NOMO-1 treated with dmso at 0.1 percent for 144 hours (cell line): ENCODE measurements around the gene HDGF.
A peak's percentile ranks its signal among the peaks of the same experiment; 100 is the strongest.
"Not testable (repeated sequence)": the region's sequence is repeated elsewhere in the genome, so short reads cannot be mapped to it uniquely, and the experiment has no call there.

Experiments used
- DNase-seq: peaks from one replicate; lab custom pipeline; 2025; ENCODE audit not compliant: unreplicated experiment; lab: John Stamatoyannopoulos, UW

Gene HDGF

GRCh38 chr1:156767101-156767878 is 15.8 kb upstream of the HDGF start, which contains the start of gene PRCC:
TSS of gene PRCC (plus strand) at chr1:156767535. CDS start at chr1:156767772, 237 bp downstream.
- DNase-seq: peak; percentile 100

GRCh38 chr1:156766298-156767100 is 15.0 kb upstream of the HDGF start:
- DNase-seq: no peak

GRCh38 chr1:156765666-156766065 is 14.2 kb upstream of the HDGF start:
- DNase-seq: peak; percentile 61

- DNase-seq: not testable (repeated sequence)
Measured at GRCh38 chr1:156765136-156765535, 13.7 kb upstream of the HDGF start.

- DNase-seq: no peak
Measured at GRCh38 chr1:156760796-156761104, 9.3 kb upstream of the HDGF start.

- DNase-seq: no peak
Measured at GRCh38 chr1:156760092-156760795, 8.8 kb upstream of the HDGF start.

GRCh38 chr1:156757572-156758253 is 6.2 kb upstream of the HDGF start:
- DNase-seq: not testable (repeated sequence)

- DNase-seq: no peak
Measured at GRCh38 chr1:156756355-156756754, 4.9 kb upstream of the HDGF start.

GRCh38 chr1:156755527-156755950 is 4.1 kb upstream of the HDGF start:
- DNase-seq: no peak

GRCh38 chr1:156754219-156754618 is 2.7 kb upstream of the HDGF start:
- no peak for DNase-seq

- DNase-seq: no peak
Measured at GRCh38 chr1:156752843-156753482, 1.5 kb upstream of the HDGF start.

- DNase-seq: peak; percentile 90
Measured at GRCh38 chr1:156751757-156752481, 444 bp upstream of the HDGF start.

GRCh38 chr1:156750711-156751450 is 594 bp downstream of the HDGF start:
- DNase-seq: no peak

- no peak for DNase-seq
Measured at GRCh38 chr1:156750191-156750672, 1.2 kb downstream of the HDGF start.

- DNase-seq: no peak
Measured at GRCh38 chr1:156749419-156750118, 1.9 kb downstream of the HDGF start.

GRCh38 chr1:156748670-156749418 is 2.6 kb downstream of the HDGF start:
- peak; percentile 41 for DNase-seq

- no peak for DNase-seq
Measured at GRCh38 chr1:156747742-156748669, 3.5 kb downstream of the HDGF start.
